HepG2 (cell line): ENCODE measurements around the gene VPS11. TPM values are rescaled to one million over a fixed set of nuclear protein-coding genes. Genes with fewer than 3 reads are reported as not detected.

Source experiments
- ARNTL ChIP-seq: sonication (generic); formaldehyde crosslinking; IDR thresholded peaks from 2 replicates; pipeline ENCODE4 v1.4.0; 2020; ENCODE audit warnings: mild to moderate bottlenecking, missing genetic modification reagents
- ASH2L ChIP-seq: fragments of 300-600, 200-600 bp; sonication (generic); IDR thresholded peaks from 2 replicates; pipeline ENCODE4 v1.7.0; 2017; ENCODE audit warnings: low read depth, mild to moderate bottlenecking, moderate library complexity, mixed read lengths, low read length; ENCODE audit not compliant: insufficient read length
- CEBPB ChIP-seq: IDR thresholded peaks from 2 replicates; pipeline ENCODE4 v1.6.1; 2011; ENCODE audit warnings: low read depth, low read length, improper control_type of control experiment, borderline replicate concordance
- EED ChIP-seq: sonication (generic); formaldehyde crosslinking; IDR thresholded peaks from 2 replicates; pipeline ENCODE4 v1.5.0; 2020; ENCODE audit warnings: mild to moderate bottlenecking, missing genetic modification reagents
- GATAD2A ChIP-seq: IDR thresholded peaks from 2 replicates; pipeline ENCODE4 v1.6.1; 2016
- HDAC2 ChIP-seq: sonication (generic); formaldehyde crosslinking; IDR thresholded peaks from 2 replicates; pipeline ENCODE4 v1.4.0; 2020; ENCODE audit warnings: missing genetic modification reagents
- HIC2 ChIP-seq: sonication (generic); formaldehyde crosslinking; IDR thresholded peaks from 2 replicates; pipeline ENCODE4 v1.9.0; 2022; ENCODE audit warnings: low read depth, missing genetic modification reagents
- JARID2 ChIP-seq: sonication (generic); formaldehyde crosslinking; IDR thresholded peaks from 2 replicates; pipeline ENCODE4 v1.8.1; 2023; ENCODE audit warnings: missing genetic modification reagents, inconsistent platforms; ENCODE audit not compliant: insufficient replicate concordance
- MAFF ChIP-seq: IDR thresholded peaks from 2 replicates; pipeline ENCODE4 v1.6.1; 2011; ENCODE audit warnings: low read depth, low read length, improper control_type of control experiment
- MED1 ChIP-seq: sonication (generic); formaldehyde crosslinking; IDR thresholded peaks from 2 replicates; pipeline ENCODE4 v1.4.0; 2020; ENCODE audit warnings: missing genetic modification reagents
- MTA3 ChIP-seq: sonication (generic); formaldehyde crosslinking; IDR thresholded peaks from 2 replicates; pipeline ENCODE4 v1.4.0; 2020; ENCODE audit warnings: missing genetic modification reagents
- PAWR ChIP-seq: sonication (generic); formaldehyde crosslinking; IDR thresholded peaks from 2 replicates; pipeline ENCODE4 v1.4.0; 2020; ENCODE audit warnings: missing genetic modification reagents, mild to moderate bottlenecking, borderline replicate concordance
- RFX1 ChIP-seq: fragments of 450-650 bp; IDR thresholded peaks from 2 replicates; pipeline ENCODE4 v1.6.1; 2017
- TSC22D2 ChIP-seq: sonication (generic); formaldehyde crosslinking; IDR thresholded peaks from 2 replicates; pipeline ENCODE4 v1.5.1; 2020; ENCODE audit warnings: missing genetic modification reagents, mild to moderate bottlenecking, borderline replicate concordance
- ZNF101 ChIP-seq: sonication (generic); formaldehyde crosslinking; IDR thresholded peaks from 2 replicates; pipeline ENCODE4 v1.4.0; 2020; ENCODE audit warnings: mild to moderate bottlenecking, low read depth, missing genetic modification reagents, borderline replicate concordance
- ZNF350 ChIP-seq: sonication (generic); formaldehyde crosslinking; IDR thresholded peaks from 2 replicates; pipeline ENCODE4 v1.4.0; 2020; ENCODE audit warnings: mild to moderate bottlenecking, low read depth, missing genetic modification reagents, borderline replicate concordance
- ZNF430 ChIP-seq: sonication (generic); formaldehyde crosslinking; IDR thresholded peaks from 2 replicates; pipeline ENCODE4 v1.9.0; 2021; ENCODE audit warnings: mild to moderate bottlenecking, missing genetic modification reagents
- ZNF709 ChIP-seq: sonication (generic); formaldehyde crosslinking; IDR thresholded peaks from 2 replicates; pipeline ENCODE4 v1.5.0; 2020; ENCODE audit warnings: mild to moderate bottlenecking, missing genetic modification reagents
- ZNF746 ChIP-seq: sonication (generic); formaldehyde crosslinking; IDR thresholded peaks from 2 replicates; pipeline ENCODE4 v1.8.0; 2022; ENCODE audit warnings: mild to moderate bottlenecking, missing genetic modification reagents
- ZNF850 ChIP-seq: sonication (generic); formaldehyde crosslinking; conservative IDR thresholded peaks from 2 replicates; pipeline ENCODE4 v1.9.0; 2021; ENCODE audit warnings: mild to moderate bottlenecking, missing genetic modification reagents
- ZSCAN22 ChIP-seq: sonication (generic); formaldehyde crosslinking; IDR thresholded peaks from 2 replicates; pipeline ENCODE4 v1.4.0; 2020; ENCODE audit warnings: mild to moderate bottlenecking, missing genetic modification reagents
- polyA plus RNA-seq, 8 experiments: library from polyadenylated mRNA; depleted of rRNA in 3 of 8; stranded (reverse) in 7 of 8; unstranded in 1 of 8; fragments of >200 nt; fragmentation: Illumina TruSeq in 4 of 8; extraction: Trizol in 4 of 8; gene quantifications; 2 replicates each; pipeline versions ENCODE4 v1.2.1 to v1.2.3, GENCODE V29; 2011 to 2016; ENCODE audit warnings: low read depth in 4 of 8, missing spikeins in 1 of 8, mixed read lengths in 1 of 8; ENCODE audit not compliant: insufficient read depth in 1 of 8
- total RNA-seq, 5 experiments: library from RNA; depleted of rRNA; stranded (reverse); fragments of >200 nt; fragmentation: Illumina TruSeq; extraction: Trizol; gene quantifications; 2 replicates each; pipeline ENCODE4 v1.2.3, GENCODE V29; 2016; ENCODE audit warnings: low read depth in 1 of 5
- TF ChIP-seq, protein P1 (sequence below): sonication (generic); formaldehyde crosslinking; conservative IDR thresholded peaks from 2 replicates; pipeline ENCODE4 v1.8.0; 2022; ENCODE audit warnings: missing genetic modification reagents
- TF ChIP-seq, protein P2 (sequence below): sonication (generic); formaldehyde crosslinking; conservative IDR thresholded peaks from 2 replicates; pipeline ENCODE4 v1.4.0; 2020; ENCODE audit warnings: missing genetic modification reagents
- TF ChIP-seq, protein P3 (sequence below): IDR thresholded peaks from 2 replicates; pipeline ENCODE4 v1.6.1; 2016; ENCODE audit warnings: mild to moderate bottlenecking

VPS11 gene
- total and polyA plus RNA-seq, 2 of the 13 experiments (the other 11 are each of a cell fraction or from before 2014, with no cell fraction given) = 13.7 to 21.6 TPM

DNA sequence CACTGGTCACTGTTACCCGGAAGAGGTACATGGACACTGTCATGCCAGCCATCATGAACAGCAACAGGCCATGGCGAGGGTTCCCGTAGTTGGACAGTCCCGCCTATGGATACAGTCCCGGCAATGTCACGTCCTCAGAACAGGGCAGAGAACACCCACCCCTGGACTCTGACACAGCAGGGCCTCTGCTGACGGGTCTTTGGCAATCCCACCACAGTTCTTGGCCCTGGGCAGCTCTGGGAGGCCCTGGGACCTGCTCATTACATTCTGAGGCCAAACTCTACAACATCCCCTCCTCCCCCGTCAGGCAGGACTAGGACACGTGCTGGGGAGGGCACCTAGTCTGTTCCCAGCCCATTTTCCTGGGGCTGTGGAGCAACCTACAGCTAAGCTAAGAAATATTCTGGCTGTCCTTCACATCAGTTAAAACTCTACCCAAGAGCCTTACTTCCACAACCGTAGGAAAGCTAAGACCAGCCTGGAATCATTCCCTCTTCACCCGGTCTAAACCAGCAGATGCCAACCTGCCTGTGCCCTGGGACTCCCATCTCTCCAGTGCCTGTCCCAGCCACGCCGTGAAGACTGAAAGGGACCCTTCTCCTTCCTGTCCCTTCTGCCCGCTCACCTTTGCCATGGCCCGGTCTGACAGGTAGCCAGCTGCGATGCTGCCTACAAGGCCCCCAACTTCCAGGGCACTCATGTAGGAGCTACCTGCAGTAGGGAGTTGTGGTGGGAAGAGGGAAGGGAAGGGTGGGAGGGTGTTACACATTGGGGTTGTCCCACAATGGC, 41.4 kb upstream of the VPS11 start (continued):
- TF ChIP-seq CEBPB = peak; percentile 60; the same call in 1 of the 2 replicates
- TF ChIP-seq PAWR = no peak
- 0 out of 2 replicates have a peak, but pooled peaks have one; percentile 10 for TF ChIP-seq ZNF430 (CRISPR knock-in tag)
- TF ChIP-seq ZNF709 = no peak
- TF ChIP-seq EED (CRISPR knock-in tag) = no peak
- TF ChIP-seq MAFF = no peak
- TF ChIP-seq ZSCAN22 (CRISPR knock-in tag) = peak; percentile 92
- peak; percentile 47 for TF ChIP-seq GATAD2A (CRISPR knock-in tag)
- peak; percentile 13 for TF ChIP-seq ASH2L
- TF ChIP-seq, protein P1, sequence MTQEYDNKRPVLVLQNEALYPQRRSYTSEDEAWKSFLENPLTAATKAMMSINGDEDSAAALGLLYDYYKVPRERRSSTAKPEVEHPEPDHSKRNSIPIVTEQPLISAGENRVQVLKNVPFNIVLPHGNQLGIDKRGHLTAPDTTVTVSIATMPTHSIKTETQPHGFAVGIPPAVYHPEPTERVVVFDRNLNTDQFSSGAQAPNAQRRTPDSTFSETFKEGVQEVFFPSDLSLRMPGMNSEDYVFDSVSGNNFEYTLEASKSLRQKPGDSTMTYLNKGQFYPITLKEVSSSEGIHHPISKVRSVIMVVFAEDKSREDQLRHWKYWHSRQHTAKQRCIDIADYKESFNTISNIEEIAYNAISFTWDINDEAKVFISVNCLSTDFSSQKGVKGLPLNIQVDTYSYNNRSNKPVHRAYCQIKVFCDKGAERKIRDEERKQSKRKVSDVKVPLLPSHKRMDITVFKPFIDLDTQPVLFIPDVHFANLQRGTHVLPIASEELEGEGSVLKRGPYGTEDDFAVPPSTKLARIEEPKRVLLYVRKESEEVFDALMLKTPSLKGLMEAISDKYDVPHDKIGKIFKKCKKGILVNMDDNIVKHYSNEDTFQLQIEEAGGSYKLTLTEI (CRISPR knock-in tag) = no peak
- TF ChIP-seq, protein P2, sequence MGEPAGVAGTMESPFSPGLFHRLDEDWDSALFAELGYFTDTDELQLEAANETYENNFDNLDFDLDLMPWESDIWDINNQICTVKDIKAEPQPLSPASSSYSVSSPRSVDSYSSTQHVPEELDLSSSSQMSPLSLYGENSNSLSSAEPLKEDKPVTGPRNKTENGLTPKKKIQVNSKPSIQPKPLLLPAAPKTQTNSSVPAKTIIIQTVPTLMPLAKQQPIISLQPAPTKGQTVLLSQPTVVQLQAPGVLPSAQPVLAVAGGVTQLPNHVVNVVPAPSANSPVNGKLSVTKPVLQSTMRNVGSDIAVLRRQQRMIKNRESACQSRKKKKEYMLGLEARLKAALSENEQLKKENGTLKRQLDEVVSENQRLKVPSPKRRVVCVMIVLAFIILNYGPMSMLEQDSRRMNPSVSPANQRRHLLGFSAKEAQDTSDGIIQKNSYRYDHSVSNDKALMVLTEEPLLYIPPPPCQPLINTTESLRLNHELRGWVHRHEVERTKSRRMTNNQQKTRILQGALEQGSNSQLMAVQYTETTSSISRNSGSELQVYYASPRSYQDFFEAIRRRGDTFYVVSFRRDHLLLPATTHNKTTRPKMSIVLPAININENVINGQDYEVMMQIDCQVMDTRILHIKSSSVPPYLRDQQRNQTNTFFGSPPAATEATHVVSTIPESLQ = no peak
- no peak for TF ChIP-seq HDAC2 (CRISPR knock-in tag)
- no peak for TF ChIP-seq ZNF850 (CRISPR knock-in tag)
- peak; percentile 65; the same call in 1 of the 2 replicates for TF ChIP-seq ARNTL
- no peak for TF ChIP-seq ZNF101
- no peak for TF ChIP-seq RFX1
- no peak for TF ChIP-seq ZNF350 (CRISPR knock-in tag)
- TF ChIP-seq, protein P3, sequence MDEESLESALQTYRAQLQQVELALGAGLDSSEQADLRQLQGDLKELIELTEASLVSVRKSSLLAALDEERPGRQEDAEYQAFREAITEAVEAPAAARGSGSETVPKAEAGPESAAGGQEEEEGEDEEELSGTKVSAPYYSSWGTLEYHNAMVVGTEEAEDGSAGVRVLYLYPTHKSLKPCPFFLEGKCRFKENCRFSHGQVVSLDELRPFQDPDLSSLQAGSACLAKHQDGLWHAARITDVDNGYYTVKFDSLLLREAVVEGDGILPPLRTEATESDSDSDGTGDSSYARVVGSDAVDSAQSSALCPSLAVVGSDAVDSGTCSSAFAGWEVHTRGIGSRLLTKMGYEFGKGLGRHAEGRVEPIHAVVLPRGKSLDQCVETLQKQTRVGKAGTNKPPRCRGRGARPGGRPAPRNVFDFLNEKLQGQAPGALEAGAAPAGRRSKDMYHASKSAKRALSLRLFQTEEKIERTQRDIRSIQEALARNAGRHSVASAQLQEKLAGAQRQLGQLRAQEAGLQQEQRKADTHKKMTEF (CRISPR knock-in tag) = no peak
- TF ChIP-seq ZNF746 = peak; percentile 32; the same call in 1 of the 2 replicates
- no peak for TF ChIP-seq JARID2 (CRISPR knock-in tag)
- TF ChIP-seq MED1 = peak; percentile 53; the same call in 1 of the 2 replicates
- TF ChIP-seq HIC2 = 0 out of 2 replicates have a peak, but pooled peaks have one; percentile 26
- no peak for TF ChIP-seq MTA3 (CRISPR knock-in tag)
- TF ChIP-seq TSC22D2 (CRISPR knock-in tag) = no peak
